NK-92 (cell line): ENCODE data around the gene CNTF.

Experiments
- DNase-seq: peaks from one replicate; lab custom pipeline; 2025; ENCODE audit not compliant: unreplicated experiment; lab: John Stamatoyannopoulos, UW

Gene CNTF

DNA sequence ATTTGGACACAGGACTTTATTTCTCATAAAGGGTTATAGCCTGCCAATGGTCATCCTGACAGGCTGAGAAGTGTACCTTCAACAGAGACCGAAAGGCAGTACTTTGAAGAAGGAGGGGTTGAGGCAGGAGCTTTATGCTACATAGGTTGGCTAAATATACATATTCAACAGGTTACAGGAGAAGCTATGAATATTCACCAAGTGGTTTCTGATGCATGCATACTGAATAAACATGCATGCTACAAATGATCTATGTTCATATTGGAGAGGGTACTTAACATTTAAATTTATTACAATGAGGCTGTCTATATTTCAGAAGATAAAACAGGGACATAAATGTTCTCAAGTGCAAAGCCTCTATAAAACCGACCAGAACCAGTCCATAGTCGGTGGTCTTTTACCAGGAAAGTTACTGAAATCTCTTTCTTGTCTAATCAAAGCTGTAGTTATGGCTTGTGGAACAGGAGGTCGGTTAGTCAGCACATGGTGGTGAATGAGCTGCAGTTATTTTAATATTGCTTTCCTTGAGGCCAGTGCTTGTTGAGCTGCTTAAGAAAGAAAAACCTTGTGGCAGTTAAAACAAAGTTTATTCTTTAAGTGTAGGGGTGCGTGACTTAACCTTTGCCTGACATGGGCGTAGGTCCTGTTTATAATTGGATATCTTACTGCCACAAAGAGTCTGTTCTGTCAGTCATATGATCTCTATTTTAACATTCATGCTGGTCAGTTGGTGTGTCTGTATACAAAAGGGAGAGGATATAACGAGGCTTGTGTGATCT, 19.5 kb downstream of the CNTF start:
- DNase-seq: no peak

GRCh38 chr11:58645854-58646253, 23.4 kb downstream of the CNTF start:
- no peak for DNase-seq

DNA sequence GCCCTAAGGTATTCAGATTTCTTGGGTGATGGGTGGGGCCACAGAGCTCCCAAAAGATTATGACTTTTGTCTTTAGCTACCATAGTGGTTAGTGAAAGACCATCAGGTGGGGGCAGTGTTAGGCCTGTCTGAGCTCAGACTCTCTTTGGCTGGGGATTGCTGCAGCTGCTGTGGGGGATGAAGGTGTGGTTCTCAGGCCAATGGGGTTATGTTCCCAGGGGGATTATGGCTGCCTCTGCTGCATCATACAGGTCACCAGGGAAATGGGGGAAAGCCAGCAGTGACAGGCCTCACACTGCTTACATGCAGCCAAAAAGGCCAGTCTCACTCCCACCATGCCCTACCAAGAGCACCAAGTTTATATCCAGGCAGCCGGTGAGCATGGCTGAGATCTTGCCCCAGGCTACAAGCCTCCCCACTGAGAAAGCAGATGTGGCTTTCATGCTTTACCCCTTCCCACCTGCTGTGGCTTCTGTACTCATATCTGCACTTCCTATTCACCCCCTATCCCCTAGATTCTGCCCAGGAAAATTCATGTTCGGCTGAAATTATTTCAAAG, 24.8 kb downstream of the CNTF start:
- DNase-seq: no peak

DNA sequence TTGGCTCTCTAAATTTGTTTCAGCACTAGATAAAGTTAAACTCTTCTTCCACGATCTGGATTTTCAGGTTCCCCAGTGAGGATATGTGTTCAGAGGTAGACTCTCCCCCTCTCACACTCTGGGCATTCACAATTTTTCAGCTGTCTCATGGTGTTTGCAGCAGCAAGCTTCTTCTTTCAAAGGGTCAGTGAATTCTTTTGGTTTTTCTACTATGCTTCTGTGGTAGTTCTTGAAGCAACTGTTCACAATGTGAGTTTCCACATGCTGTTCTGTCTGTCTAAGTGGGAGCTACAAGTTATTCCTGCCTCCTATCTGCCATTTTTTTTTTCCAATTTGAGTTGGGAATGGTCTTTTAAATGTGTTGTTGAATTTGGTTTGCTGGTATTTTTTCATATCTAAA, 25.4 kb downstream of the CNTF start:
- DNase-seq: no peak

- DNase-seq: no peak
Observed at GRCh38 chr11:58649623-58650022, 27.2 kb downstream of the CNTF start.

DNA sequence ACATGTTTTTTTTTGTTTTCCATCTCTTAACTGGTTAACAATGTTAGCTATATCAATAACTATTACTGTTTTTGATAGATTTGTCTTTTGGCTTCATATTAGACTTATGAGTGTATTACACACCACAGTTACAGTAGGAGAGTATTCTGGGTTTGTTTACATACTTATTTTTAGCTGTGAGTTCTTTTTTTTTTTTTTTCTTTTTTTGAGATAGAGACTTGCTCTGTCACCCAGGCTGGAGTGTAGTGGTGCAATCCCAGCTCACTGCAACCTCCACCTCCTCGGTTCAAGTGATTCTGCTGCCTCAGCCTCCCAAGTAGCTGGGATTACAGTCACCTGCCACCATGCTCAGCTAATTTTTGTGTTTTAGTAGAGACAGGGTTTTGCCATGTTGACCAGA, 28.0 kb downstream of the CNTF start:
- no peak for DNase-seq

- no peak for DNase-seq
Observed at GRCh38 chr11:58652726-58653280, 30.3 kb downstream of the CNTF start.

DNA sequence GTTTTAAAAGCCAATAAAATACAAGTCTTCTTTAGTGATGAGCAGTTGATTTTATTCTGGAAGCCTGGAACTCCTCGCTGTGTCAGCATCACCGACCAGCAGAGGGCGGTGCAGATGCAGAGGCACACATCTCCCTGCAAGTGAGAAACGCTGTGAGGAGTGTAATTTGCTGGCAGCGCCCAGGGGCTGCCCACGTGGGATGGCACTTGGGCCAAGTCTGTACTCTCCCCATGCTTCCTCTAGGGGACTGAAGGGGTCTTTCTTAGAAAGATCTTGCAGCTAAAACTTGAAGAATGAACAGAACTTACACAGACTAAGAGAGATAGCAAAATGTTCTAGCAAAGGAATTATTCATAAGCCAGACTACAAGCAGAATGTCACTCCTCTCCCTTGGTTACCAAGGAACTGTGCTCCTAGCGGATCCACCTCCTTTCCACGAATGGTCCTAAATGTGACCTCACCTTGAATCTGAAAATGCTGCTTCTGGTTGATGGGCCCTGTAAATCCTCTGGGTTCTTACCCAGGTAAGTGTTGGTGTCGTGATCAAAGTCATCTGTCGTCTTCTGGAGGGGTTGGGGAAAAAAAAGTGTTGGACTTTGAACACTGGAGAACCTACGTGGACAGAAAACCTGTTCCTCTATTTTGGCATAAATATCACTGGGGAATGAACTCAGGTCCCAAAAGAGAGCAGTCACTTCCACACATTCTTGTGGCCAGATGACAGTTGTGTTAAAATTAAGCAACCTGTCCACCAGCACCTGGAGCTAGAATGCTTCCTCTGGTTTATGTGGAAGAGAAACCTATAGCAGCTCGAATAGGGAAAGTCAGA, 31.8 kb downstream of the CNTF start:
- no peak for DNase-seq

- no peak for DNase-seq
Observed at GRCh38 chr11:58654908-58655296, 32.4 kb downstream of the CNTF start.

DNA sequence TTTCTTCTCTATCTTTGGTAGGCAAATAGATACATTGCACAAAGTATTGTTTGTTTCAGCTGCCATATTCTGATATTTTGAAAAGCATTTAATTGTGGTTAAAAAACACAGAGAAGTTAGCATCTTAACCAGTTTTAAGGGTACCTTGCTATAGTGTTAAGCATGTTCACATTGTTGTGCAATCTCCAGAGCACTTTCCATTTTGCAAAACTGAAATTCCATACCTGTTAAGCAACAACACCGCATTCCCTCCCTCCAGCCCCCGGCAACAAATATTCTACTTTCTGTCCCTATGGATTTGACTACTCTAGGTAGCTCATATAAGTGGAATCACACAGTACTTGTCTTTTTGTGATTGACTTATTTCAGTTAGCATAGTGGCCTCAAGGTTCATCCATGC, 33.9 kb downstream of the CNTF start:
- no peak for DNase-seq

GRCh38 chr11:58658623-58659022, 36.2 kb downstream of the CNTF start:
- DNase-seq: no peak

- DNase-seq: no peak
Observed at GRCh38 chr11:58659404-58659803, 36.9 kb downstream of the CNTF start.

GRCh38 chr11:58659910-58660570, 37.6 kb downstream of the CNTF start:
- no peak for DNase-seq

GRCh38 chr11:58671983-58672633, 49.6 kb downstream of the CNTF start:
- no peak for DNase-seq

DNA sequence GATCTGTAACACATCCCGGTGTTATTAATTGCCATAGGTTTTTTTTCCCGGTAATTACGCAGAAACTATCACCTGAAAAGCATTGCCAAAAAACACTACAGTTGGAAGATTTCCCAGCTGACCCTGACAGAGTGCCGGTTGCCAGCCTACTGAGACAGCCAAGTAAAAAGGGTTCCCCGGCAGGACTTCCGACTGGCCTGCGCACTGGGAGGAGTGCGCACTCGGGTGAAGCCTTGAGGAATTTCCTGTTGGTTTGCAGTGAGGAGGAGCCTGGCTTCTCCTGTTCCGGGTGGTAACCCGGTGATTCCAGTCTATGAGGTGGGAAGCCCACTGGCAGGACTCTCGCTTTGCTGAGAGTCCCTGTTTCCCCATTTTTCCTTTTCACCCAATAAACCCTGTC, 52.1 kb downstream of the CNTF start:
- no peak for DNase-seq
